DND-41 (cell line): Measurements from ENCODE around the gene TUBGCP3.

Source experiments
- EZH2 ChIP-seq: IDR thresholded peaks from 3 replicates; pipeline ENCODE4 v1.6.1; 2012; ENCODE audit warnings: borderline replicate concordance, low read depth, mild to moderate bottlenecking, moderate library complexity, low read length, inconsistent platforms; ENCODE audit not compliant: severe bottlenecking
- TF ChIP-seq, protein P1 (sequence below): IDR thresholded peaks from 2 replicates; pipeline ENCODE4 v1.5.1; 2012; ENCODE audit warnings: borderline replicate concordance, low read length, moderate library complexity, mild to moderate bottlenecking; ENCODE audit not compliant: poor library complexity, severe bottlenecking; ENCODE audit errors: extremely low read depth

DNA sequence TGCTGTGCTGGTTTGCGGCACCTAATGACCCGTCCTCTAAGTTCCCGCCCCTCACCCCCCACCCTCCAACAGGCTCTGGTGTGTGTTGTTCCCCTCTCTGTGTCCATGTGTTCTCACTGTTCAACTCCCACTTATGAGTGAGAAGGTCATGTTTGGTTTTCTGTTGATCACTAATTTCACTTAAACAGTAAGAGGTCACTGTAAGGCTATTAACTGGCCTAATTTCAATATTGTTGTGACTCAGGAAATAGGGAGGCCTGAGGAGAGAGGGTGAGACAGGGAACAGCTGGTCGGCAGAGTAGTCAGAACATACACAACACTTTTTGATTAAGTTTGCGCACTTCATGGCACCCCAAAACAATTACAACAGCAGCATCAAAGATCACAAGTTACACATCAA is 15.6 kb downstream of the TUBGCP3 start:
- TF ChIP-seq, protein P1, sequence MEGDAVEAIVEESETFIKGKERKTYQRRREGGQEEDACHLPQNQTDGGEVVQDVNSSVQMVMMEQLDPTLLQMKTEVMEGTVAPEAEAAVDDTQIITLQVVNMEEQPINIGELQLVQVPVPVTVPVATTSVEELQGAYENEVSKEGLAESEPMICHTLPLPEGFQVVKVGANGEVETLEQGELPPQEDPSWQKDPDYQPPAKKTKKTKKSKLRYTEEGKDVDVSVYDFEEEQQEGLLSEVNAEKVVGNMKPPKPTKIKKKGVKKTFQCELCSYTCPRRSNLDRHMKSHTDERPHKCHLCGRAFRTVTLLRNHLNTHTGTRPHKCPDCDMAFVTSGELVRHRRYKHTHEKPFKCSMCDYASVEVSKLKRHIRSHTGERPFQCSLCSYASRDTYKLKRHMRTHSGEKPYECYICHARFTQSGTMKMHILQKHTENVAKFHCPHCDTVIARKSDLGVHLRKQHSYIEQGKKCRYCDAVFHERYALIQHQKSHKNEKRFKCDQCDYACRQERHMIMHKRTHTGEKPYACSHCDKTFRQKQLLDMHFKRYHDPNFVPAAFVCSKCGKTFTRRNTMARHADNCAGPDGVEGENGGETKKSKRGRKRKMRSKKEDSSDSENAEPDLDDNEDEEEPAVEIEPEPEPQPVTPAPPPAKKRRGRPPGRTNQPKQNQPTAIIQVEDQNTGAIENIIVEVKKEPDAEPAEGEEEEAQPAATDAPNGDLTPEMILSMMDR = no peak
- no peak for TF ChIP-seq EZH2
